Measurements from ENCODE around the gene LHX6. TPM values are rescaled to one million over a fixed set of nuclear protein-coding genes. Genes with fewer than 3 reads are reported as not detected.

The LHX6 gene
- total and polyA plus RNA-seq, 9 of the 15 experiments (the other 6 are each of a cell fraction or from before 2014, with no cell fraction given): 2.8 to 16.3 (median 7.9) TPM

GRCh38 chr9:122258886-122259415 lies 30.2 kb upstream of the LHX6 start:
- H2AFZ ChIP-seq (ENCODE audit: low read depth, low read length): no peak overlapping the region
- TF ChIP-seq RBFOX2 (IDR thresholded peaks at IDR 0.05; ENCODE audit: low read depth, low read length) (no peak), NBN (IDR thresholded peaks at IDR 0.05; ENCODE audit: low read depth) (no peak), RBM39 (optimal IDR thresholded peaks at IDR 0.05; ENCODE audit: low read depth, low read length) (no peak), MXI1 (IDR thresholded peaks at IDR 0.05; ENCODE audit: low read depth, low read length) (no peak), SRF (CRISPR knock-in tag; IDR thresholded peaks at IDR 0.05) (no peak), TSC22D4 (tag; IDR thresholded peaks at IDR 0.05) (no peak), KAT2B (IDR thresholded peaks at IDR 0.05; ENCODE audit: low read depth, low read length) (no peak), TEAD1 (CRISPR knock-in tag; IDR thresholded peaks at IDR 0.05) (no peak), ZNF212 (CRISPR knock-in tag; IDR thresholded peaks at IDR 0.05) (no peak), NR2F6 (CRISPR knock-in tag; IDR thresholded peaks at IDR 0.05) (no peak), HEY1 (CRISPR knock-in tag; IDR thresholded peaks at IDR 0.05; ENCODE audit: borderline replicate concordance) (no peak), MTA2 (IDR thresholded peaks at IDR 0.05; ENCODE audit: low read depth) (no peak), GTF2B (IDR thresholded peaks at IDR 0.05; ENCODE audit: extremely low read depth, insufficient read length) (no peak), KLF13 (tag; IDR thresholded peaks at IDR 0.05; ENCODE audit: borderline replicate concordance, low read depth) (no peak)
- peaks cover 75% of the 10 kb centered on the region for H3K36me3 ChIP-seq (ENCODE audit: control insufficient read depth, insufficient read depth, low read length)
- ATAC-seq: no peak
- DNase-seq (ENCODE audit: extremely low read depth in 1 of 4, low spot score in 3 of 4): no peak
- no peak for FAIRE-seq
- no peak overlapping the region for H3K4me2 ChIP-seq (ENCODE audit: insufficient read depth, low read length)
- H3K4me1 ChIP-seq (replicated peaks in 1 of 2; ENCODE audit: control insufficient read depth in 2 of 2, insufficient read depth in 2 of 2, low read length in 2 of 2): peaks cover 4 to 35% of the 10 kb centered on the region in 2 experiments; a peak in 4 of 5 replicates
- in situ Hi-C loops (cut with MboI) (no loop called here), intact Hi-C loops (cut with micrococcal nuclease) (no loop called here)
- H3K27ac ChIP-seq (ENCODE audit: extremely low read depth, low read depth, low read length): no peak overlapping the region
- H3K9ac ChIP-seq (ENCODE audit: insufficient read depth in 1 of 2, low read depth in 2 of 2, low read length in 2 of 2): no peak overlapping the region
- no peaks in the 10 kb centered on the region for H3K27me3 ChIP-seq (ENCODE audit: control insufficient read depth in 2 of 2, insufficient read depth in 2 of 2, low read length in 2 of 2)
- CTCF ChIA-PET (ENCODE audit: low intra/inter-chr PET ratio): no interaction called here
- no peak overlapping the region for H3K4me3 ChIP-seq
- POLR2A ChIA-PET: no interaction called here
- no peaks in the 10 kb centered on the region for H4K20me1 ChIP-seq (replicated peaks; ENCODE audit: control insufficient read depth, insufficient read depth, low read length)
- WGBS (ENCODE audit: insufficient coverage, low coverage, missing lambda C conversion rate): 93% methylated on average over 2 of the region's 2 CpGs
- H3K79me2 ChIP-seq (ENCODE audit: control insufficient read depth, insufficient read depth, low read length): peaks cover 61% of the 10 kb centered on the region
- H3K9me1 ChIP-seq (ENCODE audit: control insufficient read depth, insufficient read depth, low read length): no peaks in the 10 kb centered on the region
- H3K9me3 ChIP-seq (replicated peaks; ENCODE audit: control insufficient read depth, insufficient read depth, low read depth, low read length): no peaks in the 10 kb centered on the region
- BruUV-seq (replicated peaks): no TSS peak

Measured in K562 (cell line).